HepG2 (cell line): ENCODE results near the gene IFI35. TPM values are rescaled to one million over a fixed set of nuclear protein-coding genes. Genes with fewer than 3 reads are reported as not detected.

Experiments
- ATAC-seq: fragments of 200-7000 bp; cut with Tn5 transposase; 3 replicates; pipeline ENCODE4 v1.9.1; 2020; ENCODE audit warnings: mild to moderate bottlenecking, moderate library complexity
- BruUV-seq: library from RNA; stranded (reverse); fragments of 400-500 nt; replicated peaks from 2 replicates; lab custom pipeline; 2021; lab: Mats Ljungman, UMichigan
- CTCF ChIA-PET: fragments of 300-600 bp; formaldehyde crosslinking; extraction: SDS; loops from one replicate; lab custom pipeline; 2021; ENCODE audit warnings: low total read pairs, inconsistent platforms, low intra/inter-chr PET ratio; lab: Yijun Ruan, JAX
- POLR2A ChIA-PET: fragments of 350-600 bp; sonication (Branson Sonifier 250); formaldehyde crosslinking; loops from one replicate; lab custom pipeline; 2020; ENCODE audit warnings: antibody characterized with exemption, inconsistent platforms; lab: Yijun Ruan, JAX
- DNase-seq: peaks from one replicate; pipeline ENCODE4 v3.0.0-alpha.2; 2015; ENCODE audit warnings: low spot score
- FAIRE-seq: peaks from 3 replicates; lab custom pipeline; 2011; peaks lifted over from hg19 to GRCh38; lab: Jason Lieb, UNC
- H2AFZ ChIP-seq: one replicate; pipeline ENCODE4 v1.6.1; 2011; ENCODE audit warnings: low read length, inconsistent platforms
- H3K27ac ChIP-seq: fragments of 300-600 bp; 3 replicates; pipeline ENCODE4 v1.8.0; 2011; ENCODE audit warnings: mixed run types, mild to moderate bottlenecking, mixed read lengths, low read length, inconsistent platforms; ENCODE audit not compliant: insufficient read depth; ENCODE audit errors: extremely low read length
- H3K27me3 ChIP-seq, 2 experiments: fragments of 200-600 bp in 1 of 2; 2 replicates in 1 of 2; 3 replicates in 1 of 2; pipeline versions ENCODE4 v1.6.0 to v1.8.0; 2011; ENCODE audit warnings: low read length in 2 of 2, mild to moderate bottlenecking in 2 of 2, moderate library complexity in 2 of 2, inconsistent platforms in 1 of 2; ENCODE audit not compliant: insufficient read depth in 2 of 2, control insufficient read depth in 1 of 2
- H3K36me3 ChIP-seq, 2 experiments: fragments of 200-600 bp in 1 of 2; replicated peaks in 1 of 2; 2 replicates in 1 of 2; 3 replicates in 1 of 2; pipeline versions ENCODE4 v1.5.1 to v1.8.0; 2011; ENCODE audit warnings: low read length in 2 of 2, inconsistent platforms in 1 of 2; ENCODE audit not compliant: insufficient read depth in 2 of 2, control insufficient read depth in 1 of 2
- H3K4me1 ChIP-seq: 2 replicates; pipeline ENCODE4 v1.5.1; 2012; ENCODE audit warnings: low read length, inconsistent platforms; ENCODE audit not compliant: insufficient read depth
- H3K4me2 ChIP-seq: 2 replicates; pipeline ENCODE4 v1.6.0; 2011; ENCODE audit warnings: low read depth, low read length, inconsistent platforms
- H3K4me3 ChIP-seq, 3 experiments: fragments of 200-600 bp in 1 of 3; sonication (generic), shearing (Covaris generic) in 1 of 3; replicated peaks in 1 of 3; 2 replicates each; pipeline ENCODE4 v1.5.1; 2011 to 2016; ENCODE audit warnings: low read length in 3 of 3, inconsistent platforms in 2 of 3, low read depth in 2 of 3, mild to moderate bottlenecking in 2 of 3, control low read depth in 1 of 3, mixed read lengths in 1 of 3; ENCODE audit not compliant: insufficient read depth in 1 of 3
- H3K79me2 ChIP-seq: one replicate; pipeline ENCODE4 v1.6.1; 2011; ENCODE audit warnings: low read length, inconsistent platforms; ENCODE audit not compliant: insufficient read depth
- H3K9ac ChIP-seq: 2 replicates; pipeline ENCODE4 v1.6.0; 2011; ENCODE audit warnings: mild to moderate bottlenecking, low read depth, low read length, inconsistent platforms; ENCODE audit not compliant: insufficient read depth
- H3K9me3 ChIP-seq: 2 replicates; pipeline ENCODE4 v1.5.1; 2012; ENCODE audit warnings: mild to moderate bottlenecking, low read length
- H4K20me1 ChIP-seq: 2 replicates; pipeline ENCODE4 v1.6.0; 2011; ENCODE audit warnings: inconsistent platforms, mild to moderate bottlenecking, low read length, moderate library complexity; ENCODE audit not compliant: insufficient read depth
- ATF3 ChIP-seq: sonication (generic); formaldehyde crosslinking; IDR thresholded peaks from 2 replicates; pipeline ENCODE4 v1.4.0; 2020; ENCODE audit warnings: missing genetic modification reagents
- ELF1 ChIP-seq: sonication (generic); formaldehyde crosslinking; IDR thresholded peaks from 2 replicates; pipeline ENCODE4 v1.4.0; 2020; ENCODE audit warnings: missing genetic modification reagents
- GTF2F1 ChIP-seq: fragments of 150-350 bp; IDR thresholded peaks from 2 replicates; pipeline ENCODE4 v1.6.1; 2014; ENCODE audit warnings: low read length
- HNF4G ChIP-seq, 2 experiments: sonication (generic) in 1 of 2; formaldehyde crosslinking in 1 of 2; IDR thresholded peaks; 2 replicates each; pipeline versions ENCODE4 v1.4.0 to v1.6.1; 2011 to 2020; ENCODE audit warnings: borderline replicate concordance in 2 of 2, low read depth in 2 of 2, mild to moderate bottlenecking in 2 of 2, low read length in 1 of 2, missing genetic modification reagents in 1 of 2, moderate library complexity in 1 of 2
- ISX ChIP-seq: sonication (generic); formaldehyde crosslinking; conservative IDR thresholded peaks from 2 replicates; pipeline ENCODE4 v1.5.0; 2020; ENCODE audit warnings: missing genetic modification reagents
- LCORL ChIP-seq, 2 experiments: fragments of 450-650 bp in 1 of 2; sonication (generic) in 1 of 2; formaldehyde crosslinking in 1 of 2; IDR thresholded peaks; 2 replicates each; pipeline versions ENCODE4 v1.5.0 to v1.6.1; 2017 to 2020; ENCODE audit warnings: antibody characterized with exemption in 1 of 2, missing genetic modification reagents in 1 of 2
- SCMH1 ChIP-seq: sonication (generic); formaldehyde crosslinking; IDR thresholded peaks from 2 replicates; pipeline ENCODE4 v1.9.0; 2021; ENCODE audit warnings: missing genetic modification reagents, mild to moderate bottlenecking, borderline replicate concordance
- XBP1 ChIP-seq: sonication (generic); formaldehyde crosslinking; IDR thresholded peaks from 2 replicates; pipeline ENCODE4 v1.5.0; 2020; ENCODE audit warnings: missing genetic modification reagents
- ZBTB7A ChIP-seq: sonication (generic); formaldehyde crosslinking; IDR thresholded peaks from 2 replicates; pipeline ENCODE4 v1.8.0; 2022; ENCODE audit warnings: mild to moderate bottlenecking, missing genetic modification reagents
- ZKSCAN1 ChIP-seq: fragments of 150-350 bp; IDR thresholded peaks from 2 replicates; pipeline ENCODE4 v1.6.1; 2014; ENCODE audit warnings: low read length
- ZNF230 ChIP-seq: sonication (generic); formaldehyde crosslinking; IDR thresholded peaks from 2 replicates; pipeline ENCODE4 v1.4.0; 2020; ENCODE audit warnings: mild to moderate bottlenecking, missing genetic modification reagents
- ZNF337 ChIP-seq: sonication (generic); formaldehyde crosslinking; IDR thresholded peaks from 2 replicates; pipeline ENCODE4 v1.5.1; 2020; ENCODE audit warnings: missing genetic modification reagents, low read depth, mild to moderate bottlenecking, borderline replicate concordance
- ZNF441 ChIP-seq: sonication (generic); formaldehyde crosslinking; IDR thresholded peaks from 2 replicates; pipeline ENCODE4 v1.7.0; 2021; ENCODE audit warnings: missing genetic modification reagents, borderline replicate concordance
- ZNF629 ChIP-seq: sonication (generic); formaldehyde crosslinking; conservative IDR thresholded peaks from 2 replicates; pipeline ENCODE4 v1.5.0; 2020; ENCODE audit warnings: missing genetic modification reagents
- ZNF839 ChIP-seq: sonication (generic); formaldehyde crosslinking; IDR thresholded peaks from 2 replicates; pipeline ENCODE4 v1.4.0; 2020; ENCODE audit warnings: missing genetic modification reagents, mild to moderate bottlenecking, borderline replicate concordance
- WGBS: methylation state at CpG from one replicate; pipeline ENCODE4 v1.1.6; 2017; ENCODE audit warnings: low lambda C conversion rate; 5-methylcytosine and 5-hydroxymethylcytosine counted together
- in situ Hi-C: cut with HindIII; loops from 2 replicates; pipeline ENCODE4 v1.10.0; 2017; ENCODE audit warnings: low pct_unique_long_range_greater_than_20kb; ENCODE audit not compliant: extremely low pct_ligation_motif_present
- intact Hi-C: fragments of 100-400 bp; cut with micrococcal nuclease; formaldehyde crosslinking; loops from one replicate; pipeline ENCODE4 v1.10.0; 2022; ENCODE audit not compliant: unreplicated experiment
- polyA plus RNA-seq, 8 experiments: library from polyadenylated mRNA; depleted of rRNA in 3 of 8; stranded (reverse) in 7 of 8; unstranded in 1 of 8; fragments of >200 nt; fragmentation: Illumina TruSeq in 4 of 8; extraction: Trizol in 4 of 8; gene quantifications; 2 replicates each; pipeline versions ENCODE4 v1.2.1 to v1.2.3, GENCODE V29; 2011 to 2016; ENCODE audit warnings: low read depth in 4 of 8, missing spikeins in 1 of 8, mixed read lengths in 1 of 8; ENCODE audit not compliant: insufficient read depth in 1 of 8
- total RNA-seq, 5 experiments: library from RNA; depleted of rRNA; stranded (reverse); fragments of >200 nt; fragmentation: Illumina TruSeq; extraction: Trizol; gene quantifications; 2 replicates each; pipeline ENCODE4 v1.2.3, GENCODE V29; 2016; ENCODE audit warnings: low read depth in 1 of 5
- TF ChIP-seq, protein P1 (sequence below): IDR thresholded peaks from 2 replicates; pipeline ENCODE4 v1.6.1; 2016; ENCODE audit warnings: missing biosample characterization, missing genetic modification reagents, low read depth
- TF ChIP-seq, protein P2 (sequence below): sonication (generic); formaldehyde crosslinking; IDR thresholded peaks from 2 replicates; pipeline ENCODE4 v1.8.0; 2022; ENCODE audit warnings: missing genetic modification reagents, mild to moderate bottlenecking, borderline replicate concordance

The IFI35 gene
- total and polyA plus RNA-seq, 2 of the 13 experiments (the other 11 are each of a cell fraction or from before 2014, with no cell fraction given), result 28.9 to 38.1 TPM

GRCh38 chr17:42991471-42991870, 15.1 kb upstream of the IFI35 start:
- in situ Hi-C loops (no loop called here), intact Hi-C loops (no loop called here)
- peaks cover 27 to 66% of the 10 kb centered on the region in 2 experiments for H3K36me3 ChIP-seq

GRCh38 chr17:42992872-42993271, 13.7 kb upstream of the IFI35 start:
- DNase-seq (no peak), ATAC-seq (no peak), FAIRE-seq (no peak)
- TSS peak; percentile 30 for BruUV-seq
- WGBS, result 86% methylated on average over 5 of the region's 5 CpGs
- in situ Hi-C loops (no loop called here), intact Hi-C loops (no loop called here)
- Histone ChIP-seq H2AFZ (no peak overlapping the region), H3K4me3 (no peak overlapping the region), H3K79me2 (no peaks in the 10 kb centered on the region), H3K9me3 (no peaks in the 10 kb centered on the region), H3K9ac (no peak overlapping the region), H4K20me1 (no peaks in the 10 kb centered on the region), H3K36me3 (peaks cover 21 to 52% of the 10 kb centered on the region in 2 experiments), H3K27me3 (no peaks in the 10 kb centered on the region), H3K4me1 (peaks cover 27% of the 10 kb centered on the region), H3K4me2 (no peak overlapping the region), H3K27ac (no peak overlapping the region)
- ChIA-PET POLR2A (no interaction called here), CTCF (no interaction called here)
- no peak for TF ChIP-seq ZBTB7A (CRISPR knock-in tag)
- no peak for TF ChIP-seq ATF3 (CRISPR knock-in tag)
- no peak for TF ChIP-seq LCORL (IDR thresholded peaks at IDR 0.05)
- no peak for TF ChIP-seq LCORL (CRISPR knock-in tag; IDR thresholded peaks at IDR 0.05)
- TF ChIP-seq HNF4G (IDR thresholded peaks at IDR 0.05; ENCODE audit: borderline replicate concordance, low read depth, low read length), result no peak
- TF ChIP-seq HNF4G (CRISPR knock-in tag; IDR thresholded peaks at IDR 0.05; ENCODE audit: borderline replicate concordance, low read depth), result no peak
- no peak for TF ChIP-seq ZNF441 (CRISPR knock-in tag)
- no peak for TF ChIP-seq ELF1 (CRISPR knock-in tag)
- no peak for TF ChIP-seq ZNF230
- TF ChIP-seq ZKSCAN1, result no peak
- TF ChIP-seq, protein P1, sequence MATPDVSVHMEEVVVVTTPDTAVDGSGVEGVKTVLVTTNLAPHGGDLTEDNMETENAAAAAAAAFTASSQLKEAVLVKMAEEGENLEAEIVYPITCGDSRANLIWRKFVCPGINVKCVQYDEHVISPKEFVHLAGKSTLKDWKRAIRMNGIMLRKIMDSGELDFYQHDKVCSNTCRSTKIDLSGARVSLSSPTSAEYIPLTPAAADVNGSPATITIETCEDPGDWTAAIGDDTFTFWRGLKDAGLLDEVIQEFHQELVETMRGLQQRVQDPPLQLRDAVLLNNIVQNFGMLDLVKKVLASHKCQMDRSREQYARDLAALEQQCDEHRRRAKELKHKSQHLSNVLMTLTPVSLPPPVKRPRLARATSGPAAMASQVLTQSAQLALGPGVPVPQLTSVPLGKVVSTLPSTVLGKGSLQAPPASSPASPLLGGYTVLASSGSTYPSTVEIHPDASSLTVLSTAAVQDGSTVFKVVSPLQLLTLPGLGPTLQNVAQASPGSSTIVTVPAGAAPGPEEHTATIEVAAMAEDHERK (CRISPR knock-in tag), result no peak
- no peak for TF ChIP-seq ZNF839 (CRISPR knock-in tag)
- TF ChIP-seq ISX (CRISPR knock-in tag), result no peak
- no peak for TF ChIP-seq SCMH1 (CRISPR knock-in tag)
- TF ChIP-seq GTF2F1, result no peak
- no peak for TF ChIP-seq XBP1

More at GRCh38 chr17:42991471-42991870, 15.1 kb upstream of the IFI35 start:
- no TSS peak for BruUV-seq
- no peak overlapping the region for H3K4me2 ChIP-seq
- ChIA-PET CTCF (no interaction called here), POLR2A (interaction anchor here (1.0 to 1.1 kb wide), 2 partner anchors 16 to 167 kb away, joined by 3 to 4 read pairs; partner anchors contain the start of gene BECN1)
- TF ChIP-seq ZNF629 (CRISPR knock-in tag) (no peak), ZNF337 (CRISPR knock-in tag) (no peak), LCORL (IDR thresholded peaks at IDR 0.05) (peak; percentile 75; the same call in 1 of the 2 replicates), LCORL (CRISPR knock-in tag; IDR thresholded peaks at IDR 0.05) (no peak)
- TF ChIP-seq, protein P2, sequence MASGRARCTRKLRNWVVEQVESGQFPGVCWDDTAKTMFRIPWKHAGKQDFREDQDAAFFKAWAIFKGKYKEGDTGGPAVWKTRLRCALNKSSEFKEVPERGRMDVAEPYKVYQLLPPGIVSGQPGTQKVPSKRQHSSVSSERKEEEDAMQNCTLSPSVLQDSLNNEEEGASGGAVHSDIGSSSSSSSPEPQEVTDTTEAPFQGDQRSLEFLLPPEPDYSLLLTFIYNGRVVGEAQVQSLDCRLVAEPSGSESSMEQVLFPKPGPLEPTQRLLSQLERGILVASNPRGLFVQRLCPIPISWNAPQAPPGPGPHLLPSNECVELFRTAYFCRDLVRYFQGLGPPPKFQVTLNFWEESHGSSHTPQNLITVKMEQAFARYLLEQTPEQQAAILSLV (CRISPR knock-in tag), result no peak
- no peaks in the 10 kb centered on the region for H3K9me3 ChIP-seq
- WGBS, result 79% methylated on average over 3 of the region's 6 CpGs
- FAIRE-seq (no peak), ATAC-seq (no peak), DNase-seq (no peak)
- no peaks in the 10 kb centered on the region for H3K27me3 ChIP-seq
- no peak overlapping the region for H3K27ac ChIP-seq
- H4K20me1 ChIP-seq, result no peaks in the 10 kb centered on the region
- H3K79me2 ChIP-seq, result no peaks in the 10 kb centered on the region
- no peak overlapping the region for H3K4me3 ChIP-seq
- no peak overlapping the region for H2AFZ ChIP-seq
- H3K9ac ChIP-seq, result no peak overlapping the region
- H3K4me1 ChIP-seq, result 0 out of 2 replicates have a peak, but pooled peaks cover 16% of the 10 kb centered on the region
